GM12878 (cell line): ENCODE results near the gene CDC42BPB. TPM values are rescaled to one million over a fixed set of nuclear protein-coding genes. Genes with fewer than 3 reads are reported as not detected.

ENCODE experiments used
- ATAC-seq: fragments of 200-7000 bp; cut with Tn5 transposase; 3 replicates; pipeline ENCODE4 v1.9.1; 2020; ENCODE audit warnings: mild to moderate bottlenecking, moderate library complexity
- BruUV-seq: library from RNA; stranded (reverse); fragments of 400-500 nt; replicated peaks from 2 replicates; lab custom pipeline; 2021; lab: Mats Ljungman, UMichigan
- CTCF ChIA-PET: fragments of 300-600 bp; sonication (Branson Sonifier 250); formaldehyde crosslinking; extraction: SDS; loops from one replicate; lab custom pipeline; 2021; ENCODE audit warnings: inconsistent platforms; lab: Yijun Ruan, JAX
- POLR2A ChIA-PET: fragments of 350-600 bp; formaldehyde crosslinking; extraction: SDS; loops from one replicate; lab custom pipeline; 2021; ENCODE audit warnings: inconsistent platforms; lab: Charles Lee
- RAD21 ChIA-PET: fragments of 300-600 bp; sonication (Branson Sonifier 250); formaldehyde crosslinking; loops from one replicate; lab custom pipeline; 2023; ENCODE audit warnings: antibody characterized with exemption; ENCODE audit not compliant: unreplicated experiment; lab: Charles Lee
- SMC1A ChIA-PET: fragments of 300-600 bp; sonication (Branson Sonifier 250); formaldehyde crosslinking; loops from one replicate; lab custom pipeline; 2023; ENCODE audit not compliant: unreplicated experiment, uncharacterized antibody; lab: Charles Lee
- DNase-seq: peaks from one replicate; pipeline ENCODE4 v3.0.0-alpha.2; 2011; ENCODE audit warnings: low read depth, low spot score
- FAIRE-seq: peaks from 3 replicates; lab custom pipeline; 2011; peaks lifted over from hg19 to GRCh38; lab: Jason Lieb, UNC
- H2AFZ ChIP-seq: 2 replicates; pipeline ENCODE4 v1.6.0; 2011; ENCODE audit warnings: low read depth, low read length, control low read depth; ENCODE audit not compliant: control insufficient read depth
- H3K27ac ChIP-seq: 2 replicates; pipeline ENCODE4 v1.5.1; 2011; ENCODE audit warnings: control low read depth; ENCODE audit not compliant: control insufficient read depth, insufficient read depth
- H3K27me3 ChIP-seq, 2 experiments: replicated peaks in 1 of 2; 2 replicates each; pipeline versions ENCODE4 v1.6.0 to v1.6.1; 2011; ENCODE audit warnings: low read length in 1 of 2; ENCODE audit not compliant: control insufficient read depth in 2 of 2, insufficient read depth in 2 of 2
- H3K36me3 ChIP-seq, 2 experiments: 2 replicates each; pipeline ENCODE4 v1.5.1; 2011; ENCODE audit warnings: low read length in 1 of 2; ENCODE audit not compliant: control insufficient read depth in 2 of 2, insufficient read depth in 2 of 2
- H3K4me1 ChIP-seq: 2 replicates; pipeline ENCODE4 v1.6.1; 2011; ENCODE audit warnings: mild to moderate bottlenecking, low read length, moderate library complexity, mixed read lengths; ENCODE audit not compliant: control insufficient read depth, insufficient read depth
- H3K4me2 ChIP-seq: 2 replicates; pipeline ENCODE4 v1.6.0; 2011; ENCODE audit warnings: control low read depth; ENCODE audit not compliant: control insufficient read depth, insufficient read depth
- H3K4me3 ChIP-seq: fragments of 200-600 bp; sonication (generic); 2 replicates; pipeline ENCODE4 v1.5.1; 2016
- H3K79me2 ChIP-seq: 2 replicates; pipeline ENCODE4 v1.6.0; 2011; ENCODE audit warnings: low read length; ENCODE audit not compliant: control insufficient read depth, insufficient read depth
- H3K9ac ChIP-seq: 2 replicates; pipeline ENCODE4 v1.8.0; 2011; ENCODE audit warnings: low read length, control low read depth, mixed read lengths; ENCODE audit not compliant: control insufficient read depth, insufficient read depth
- H3K9me3 ChIP-seq: replicated peaks from 3 replicates; pipeline ENCODE4 v1.5.1; 2011; ENCODE audit warnings: mild to moderate bottlenecking, low read length; ENCODE audit not compliant: control insufficient read depth, insufficient read depth
- H4K20me1 ChIP-seq: 2 replicates; pipeline ENCODE4 v1.6.0; 2011; ENCODE audit not compliant: control insufficient read depth, insufficient read depth
- ATF7 ChIP-seq: fragments of 450-650 bp; IDR thresholded peaks from 2 replicates; pipeline ENCODE4 v1.6.1; 2016; ENCODE audit warnings: low read depth, mild to moderate bottlenecking
- BHLHE40 ChIP-seq, 2 experiments: fragments of 450-650 bp in 1 of 2; IDR thresholded peaks; 2 replicates each; pipeline ENCODE4 v1.6.1; 2011 to 2017; ENCODE audit warnings: low read depth in 2 of 2, borderline replicate concordance in 1 of 2, improper control_type of control experiment in 1 of 2, low read length in 1 of 2, mild to moderate bottlenecking in 1 of 2
- CREM ChIP-seq: IDR thresholded peaks from 2 replicates; pipeline ENCODE4 v1.6.1; 2014; ENCODE audit warnings: antibody characterized with exemption, low read depth
- DPF2 ChIP-seq: fragments of 450-650 bp; IDR thresholded peaks from 2 replicates; pipeline ENCODE4 v1.6.1; 2017; ENCODE audit warnings: mild to moderate bottlenecking
- FOS ChIP-seq: IDR thresholded peaks from 3 replicates; pipeline ENCODE4 v1.6.1; 2011; ENCODE audit warnings: borderline replicate concordance; ENCODE audit not compliant: insufficient read length; ENCODE audit errors: extremely low read depth
- GATAD2B ChIP-seq: fragments of 450-650 bp; conservative IDR thresholded peaks from 2 replicates; pipeline ENCODE4 v1.6.1; 2017; ENCODE audit warnings: low read depth, mild to moderate bottlenecking, moderate library complexity
- HCFC1 ChIP-seq: fragments of 150-350 bp; IDR thresholded peaks from 2 replicates; pipeline ENCODE4 v1.6.1; 2014; ENCODE audit warnings: low read length
- MEF2B ChIP-seq: fragments of 450-650 bp; IDR thresholded peaks from 2 replicates; pipeline ENCODE4 v1.6.1; 2018; ENCODE audit warnings: mild to moderate bottlenecking, moderate library complexity; ENCODE audit not compliant: partially characterized antibody, poor library complexity, severe bottlenecking
- MXI1 ChIP-seq: fragments of 150-350 bp; IDR thresholded peaks from 2 replicates; pipeline ENCODE4 v1.6.1; 2011; ENCODE audit warnings: low read depth, mild to moderate bottlenecking, inconsistent platforms, low read length, improper control_type of control experiment
- MYB ChIP-seq: fragments of 150-350 bp; IDR thresholded peaks from 2 replicates; pipeline ENCODE4 v1.6.1; 2014; ENCODE audit warnings: mild to moderate bottlenecking, low read depth, low read length, borderline replicate concordance
- NR2F1 ChIP-seq: fragments of 450-650 bp; conservative IDR thresholded peaks from 2 replicates; pipeline ENCODE4 v1.6.1; 2017; ENCODE audit warnings: mild to moderate bottlenecking
- NRF1 ChIP-seq: conservative IDR thresholded peaks from 2 replicates; pipeline ENCODE4 v1.6.1; 2011; ENCODE audit warnings: mild to moderate bottlenecking, low read depth, low read length, improper control_type of control experiment
- RB1 ChIP-seq: fragments of 450-650 bp; formaldehyde crosslinking; IDR thresholded peaks from 2 replicates; pipeline ENCODE4 v1.6.1; 2017; ENCODE audit warnings: mild to moderate bottlenecking, borderline replicate concordance
- SRF ChIP-seq, 2 experiments: IDR thresholded peaks; 2 replicates each; pipeline ENCODE4 v1.6.1; 2011; ENCODE audit warnings: low read depth in 2 of 2, low read length in 2 of 2, mild to moderate bottlenecking in 1 of 2, moderate library complexity in 1 of 2
- WRNIP1 ChIP-seq: IDR thresholded peaks from 2 replicates; pipeline ENCODE4 v1.6.1; 2011; ENCODE audit warnings: low read depth, low read length, improper control_type of control experiment, borderline replicate concordance
- WGBS: methylation state at CpG from one replicate; pipeline ENCODE4 v1.1.6; 2016; ENCODE audit warnings: low lambda C conversion rate; ENCODE audit not compliant: insufficient replicate concordance, insufficient coverage; ENCODE audit errors: missing lambda C conversion rate; 5-methylcytosine and 5-hydroxymethylcytosine counted together
- in situ Hi-C: fragments of 300-500 bp; cut with MboI; formaldehyde crosslinking; loops from 9 replicates; pipeline ENCODE4 v1.14.3; 2018; ENCODE audit warnings: mixed read lengths
- intact Hi-C: fragments of 100-400 bp; cut with micrococcal nuclease; formaldehyde crosslinking; loops from one replicate; pipeline ENCODE4 v1.14.2; 2022; ENCODE audit not compliant: unreplicated experiment
- polyA plus RNA-seq, 11 experiments: library from polyadenylated mRNA; depleted of rRNA in 4 of 11; unstranded in 6 of 11; stranded (reverse) in 5 of 11; fragments of >200 nt; fragmentation: Nextera tagmentation in 4 of 11; fragmentation: Illumina TruSeq in 1 of 11; extraction: Ambion mirVana in 4 of 11; extraction: Trizol in 1 of 11; gene quantifications; 1 replicate in 1 of 11; 2 replicates in 10 of 11; pipeline versions ENCODE4 v1.2.1 to v1.2.3, GENCODE V29; 2011 to 2016; ENCODE audit warnings: inconsistent platforms in 2 of 11, missing spikeins in 2 of 11, low read depth in 1 of 11
- total RNA-seq, 4 experiments: library from RNA; depleted of rRNA in 3 of 4; stranded (reverse); fragments of >200 nt in 3 of 4; fragmentation: Illumina TruSeq in 1 of 4; extraction: Trizol in 1 of 4; gene quantifications; 2 replicates each; pipeline versions ENCODE4 v1.2.1 to v1.2.3, GENCODE V29; 2013 to 2021
- TF ChIP-seq, protein P1 (sequence below): fragments of 450-650 bp; IDR thresholded peaks from 2 replicates; pipeline ENCODE4 v1.6.1; 2017; ENCODE audit warnings: antibody characterized with exemption, mild to moderate bottlenecking, moderate library complexity
- TF ChIP-seq, protein P2 (sequence below): fragments of 450-650 bp; IDR thresholded peaks from 2 replicates; pipeline ENCODE4 v1.6.1; 2017; ENCODE audit warnings: borderline replicate concordance

Gene CDC42BPB
- total and polyA plus RNA-seq, 10 of the 15 experiments (the other 5 are each of a cell fraction or from before 2014, with no cell fraction given), result 0.42 to 22.1 (median 13.3) TPM

DNA sequence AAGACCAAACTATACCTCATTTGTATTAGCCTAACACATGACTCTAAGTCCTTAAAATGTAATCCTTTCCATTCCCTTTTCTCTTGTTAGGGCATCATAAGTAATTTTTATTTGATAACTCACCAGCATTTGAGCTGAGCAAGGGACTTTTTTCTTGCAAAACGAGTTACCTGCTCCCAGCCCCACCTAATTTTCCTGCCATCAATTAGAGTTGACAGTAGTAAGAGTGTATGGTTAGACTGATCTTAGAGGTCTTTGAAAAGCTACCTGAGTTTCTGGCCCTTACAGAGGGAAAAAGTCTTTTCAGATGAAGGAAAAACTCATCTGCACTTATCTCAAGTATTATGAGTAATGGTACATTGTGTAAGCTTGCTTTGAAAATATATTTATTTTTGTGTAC is 168.6 kb downstream of the CDC42BPB start:
- 45% methylated on average over 1 of the region's 1 CpG for WGBS
- Histone ChIP-seq H3K36me3 (peaks cover 32 to 52% of the 10 kb centered on the region in 2 experiments), H3K4me3 (no peak overlapping the region), H2AFZ (no peak overlapping the region), H3K4me1 (peaks cover 7% of the 10 kb centered on the region), H3K9ac (no peak overlapping the region), H3K9me3 (no peaks in the 10 kb centered on the region), H3K27me3 (no peaks in the 10 kb centered on the region), H3K27ac (no peak overlapping the region; the same call in 1 of the 2 replicates), H3K79me2 (no peaks in the 10 kb centered on the region), H4K20me1 (no peaks in the 10 kb centered on the region), H3K4me2 (no peak overlapping the region)
- RAD21 ChIA-PET, result interaction anchor here (0.9 kb wide), 1 partner anchor 194 kb away, joined by 3 read pairs; no protein-coding TSS in a partner anchor
- DNase-seq (no peak), ATAC-seq (no peak), FAIRE-seq (no peak)
- SMC1A ChIA-PET, result interaction anchor here (0.9 to 1.4 kb wide), 2 partner anchors 17 to 194 kb away, joined by 3 to 4 read pairs; no protein-coding TSS in a partner anchor
- CTCF ChIA-PET, result interaction anchor here (1.6 kb wide), 1 partner anchor 194 kb away, joined by 3 read pairs; no protein-coding TSS in a partner anchor
- TF ChIP-seq, protein P1, sequence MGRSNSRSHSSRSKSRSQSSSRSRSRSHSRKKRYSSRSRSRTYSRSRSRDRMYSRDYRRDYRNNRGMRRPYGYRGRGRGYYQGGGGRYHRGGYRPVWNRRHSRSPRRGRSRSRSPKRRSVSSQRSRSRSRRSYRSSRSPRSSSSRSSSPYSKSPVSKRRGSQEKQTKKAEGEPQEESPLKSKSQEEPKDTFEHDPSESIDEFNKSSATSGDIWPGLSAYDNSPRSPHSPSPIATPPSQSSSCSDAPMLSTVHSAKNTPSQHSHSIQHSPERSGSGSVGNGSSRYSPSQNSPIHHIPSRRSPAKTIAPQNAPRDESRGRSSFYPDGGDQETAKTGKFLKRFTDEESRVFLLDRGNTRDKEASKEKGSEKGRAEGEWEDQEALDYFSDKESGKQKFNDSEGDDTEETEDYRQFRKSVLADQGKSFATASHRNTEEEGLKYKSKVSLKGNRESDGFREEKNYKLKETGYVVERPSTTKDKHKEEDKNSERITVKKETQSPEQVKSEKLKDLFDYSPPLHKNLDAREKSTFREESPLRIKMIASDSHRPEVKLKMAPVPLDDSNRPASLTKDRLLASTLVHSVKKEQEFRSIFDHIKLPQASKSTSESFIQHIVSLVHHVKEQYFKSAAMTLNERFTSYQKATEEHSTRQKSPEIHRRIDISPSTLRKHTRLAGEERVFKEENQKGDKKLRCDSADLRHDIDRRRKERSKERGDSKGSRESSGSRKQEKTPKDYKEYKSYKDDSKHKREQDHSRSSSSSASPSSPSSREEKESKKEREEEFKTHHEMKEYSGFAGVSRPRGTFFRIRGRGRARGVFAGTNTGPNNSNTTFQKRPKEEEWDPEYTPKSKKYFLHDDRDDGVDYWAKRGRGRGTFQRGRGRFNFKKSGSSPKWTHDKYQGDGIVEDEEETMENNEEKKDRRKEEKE, result no peak
- no peak for TF ChIP-seq RB1
- no peak for TF ChIP-seq NRF1
- no peak for TF ChIP-seq CREM
- TF ChIP-seq MEF2B, result no peak
- TF ChIP-seq SRF (IDR thresholded peaks at IDR 0.05; ENCODE audit: low read depth in 2 of 2, low read length in 2 of 2), result no peak
- TF ChIP-seq MYB, result no peak
- no peak for TF ChIP-seq DPF2
- TF ChIP-seq, protein P2, sequence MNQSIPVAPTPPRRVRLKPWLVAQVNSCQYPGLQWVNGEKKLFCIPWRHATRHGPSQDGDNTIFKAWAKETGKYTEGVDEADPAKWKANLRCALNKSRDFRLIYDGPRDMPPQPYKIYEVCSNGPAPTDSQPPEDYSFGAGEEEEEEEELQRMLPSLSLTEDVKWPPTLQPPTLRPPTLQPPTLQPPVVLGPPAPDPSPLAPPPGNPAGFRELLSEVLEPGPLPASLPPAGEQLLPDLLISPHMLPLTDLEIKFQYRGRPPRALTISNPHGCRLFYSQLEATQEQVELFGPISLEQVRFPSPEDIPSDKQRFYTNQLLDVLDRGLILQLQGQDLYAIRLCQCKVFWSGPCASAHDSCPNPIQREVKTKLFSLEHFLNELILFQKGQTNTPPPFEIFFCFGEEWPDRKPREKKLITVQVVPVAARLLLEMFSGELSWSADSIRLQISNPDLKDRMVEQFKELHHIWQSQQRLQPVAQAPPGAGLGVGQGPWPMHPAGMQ, result no peak
- no peak for TF ChIP-seq HCFC1
- TF ChIP-seq NR2F1, result no peak
- no peak for TF ChIP-seq ATF7
- no peak for TF ChIP-seq WRNIP1
- no peak for TF ChIP-seq GATAD2B
- no peak for TF ChIP-seq FOS
- no peak for TF ChIP-seq BHLHE40 (IDR thresholded peaks at IDR 0.05; ENCODE audit: borderline replicate concordance in 1 of 2, low read depth in 2 of 2, low read length in 1 of 2)
- no peak for TF ChIP-seq MXI1
- BruUV-seq, result no TSS peak
- intact Hi-C loops (no loop called here), in situ Hi-C loops (no loop called here)
- POLR2A ChIA-PET, result no interaction called here
